Hepatocyte (in vitro differentiated cells): Measurements from ENCODE around the gene S100A11.

ENCODE experiments used
- CTCF ChIP-seq: fragments of 200-600 bp; sonication (generic); IDR thresholded peaks from 2 replicates; pipeline ENCODE4 v1.5.1; 2016; ENCODE audit warnings: antibody characterized with exemption, mild to moderate bottlenecking; ENCODE audit not compliant: poor library complexity
- EZH2 ChIP-seq: fragments of 200-600 bp; sonication (generic); IDR thresholded peaks from 2 replicates; pipeline ENCODE4 v1.6.1; 2016; ENCODE audit warnings: antibody characterized with exemption, mild to moderate bottlenecking, borderline replicate concordance

DNA sequence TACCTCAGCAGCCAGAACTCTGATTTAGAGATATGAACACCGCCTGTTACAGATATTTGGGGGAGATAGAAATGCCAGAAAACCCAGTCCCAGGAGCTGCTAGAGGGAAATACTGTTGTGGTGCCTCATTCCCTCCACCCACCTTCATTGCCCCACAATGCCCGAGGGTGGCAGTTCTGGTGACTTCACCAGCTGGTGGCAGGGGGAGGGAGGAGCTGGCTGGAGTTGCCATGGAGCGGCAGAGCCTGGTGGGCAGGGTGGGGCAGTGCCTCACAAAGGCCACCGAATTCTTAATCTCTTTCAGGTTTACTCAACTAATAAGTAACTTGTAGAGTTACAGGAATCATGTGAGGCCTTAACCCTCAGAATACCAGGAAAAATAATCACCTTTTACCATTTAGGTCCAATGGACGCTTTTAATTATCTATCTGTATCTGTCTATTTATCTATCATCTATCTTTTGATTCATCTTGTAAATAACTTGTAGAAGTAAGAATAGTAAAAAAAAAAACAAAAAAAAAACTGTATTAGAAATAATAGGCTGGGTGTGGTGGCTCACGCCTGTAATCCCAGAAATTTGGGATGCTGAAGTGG, 11.7 kb upstream of the S100A11 start:
- no peak for TF ChIP-seq CTCF
- TF ChIP-seq EZH2: no peak
